NCI-H82 (cell line): ENCODE results near the gene KDM3A.

Experiments
- DNase-seq: peaks from one replicate; lab custom pipeline; 2025; lab: John Stamatoyannopoulos, UW

The KDM3A gene

GRCh38 chr2:86433137-86433536 is 8.0 kb upstream of the KDM3A start:
- DNase-seq: no peak

- DNase-seq: no peak
Measured at GRCh38 chr2:86434290-86434689, 6.9 kb upstream of the KDM3A start.

DNA sequence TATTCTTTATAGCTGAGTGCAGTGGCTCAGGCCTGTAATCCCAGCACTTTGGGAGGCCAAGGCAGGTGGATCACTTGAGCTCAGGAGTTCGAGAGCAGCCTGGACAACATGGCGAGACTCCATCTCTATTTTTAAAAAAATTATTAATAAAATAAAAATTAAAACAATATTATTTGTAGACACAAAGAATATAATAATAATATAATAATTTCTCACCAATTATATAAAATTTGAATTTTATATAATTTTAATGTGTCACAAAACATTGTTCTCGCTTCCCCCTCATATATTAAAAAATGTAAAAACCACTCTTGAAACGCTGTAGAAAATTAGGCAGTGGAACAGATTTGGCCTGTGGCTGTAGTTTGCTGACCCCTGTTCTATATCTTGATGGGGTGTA is 5.6 kb upstream of the KDM3A start:
- no peak for DNase-seq

GRCh38 chr2:86436328-86436727 is 4.8 kb upstream of the KDM3A start:
- no peak for DNase-seq

DNA sequence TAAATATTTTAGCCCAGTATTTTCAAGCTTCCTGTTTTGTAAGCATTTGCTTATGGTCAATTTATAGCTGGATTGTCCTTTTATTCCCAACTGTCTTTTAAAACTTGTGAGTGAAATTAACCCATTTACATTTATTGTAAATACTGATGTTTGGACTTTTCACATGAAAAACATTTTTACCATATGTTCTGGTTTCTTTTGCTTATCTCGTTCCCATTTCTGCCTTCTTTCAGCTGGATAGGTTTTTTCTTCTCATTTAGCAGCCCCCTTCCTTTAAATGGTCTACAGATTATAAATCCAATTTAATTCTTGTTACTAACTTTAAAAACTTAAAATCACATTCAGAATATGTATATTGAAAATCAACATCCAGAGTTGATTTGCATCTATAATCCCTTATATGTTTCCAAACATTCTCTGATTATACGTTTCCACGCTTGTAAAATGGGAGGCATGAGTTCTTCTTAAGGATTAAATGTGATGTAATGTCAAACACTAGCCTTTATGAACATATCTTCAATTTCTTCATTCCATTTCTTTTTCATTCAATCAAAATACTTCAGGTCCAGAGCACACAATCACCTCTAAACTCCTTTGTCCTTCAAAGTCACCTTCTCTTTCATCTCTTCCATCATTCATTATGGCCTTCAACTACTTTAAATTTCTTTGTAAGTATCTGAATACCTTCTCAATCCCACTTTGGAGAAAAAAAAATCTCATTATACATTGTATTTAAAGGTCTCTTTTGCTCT is 1.1 kb upstream of the KDM3A start:
- peak; percentile 49 for DNase-seq

- DNase-seq: no peak
Measured at GRCh38 chr2:86441392-86441881, 266 bp downstream of the KDM3A start.

DNA sequence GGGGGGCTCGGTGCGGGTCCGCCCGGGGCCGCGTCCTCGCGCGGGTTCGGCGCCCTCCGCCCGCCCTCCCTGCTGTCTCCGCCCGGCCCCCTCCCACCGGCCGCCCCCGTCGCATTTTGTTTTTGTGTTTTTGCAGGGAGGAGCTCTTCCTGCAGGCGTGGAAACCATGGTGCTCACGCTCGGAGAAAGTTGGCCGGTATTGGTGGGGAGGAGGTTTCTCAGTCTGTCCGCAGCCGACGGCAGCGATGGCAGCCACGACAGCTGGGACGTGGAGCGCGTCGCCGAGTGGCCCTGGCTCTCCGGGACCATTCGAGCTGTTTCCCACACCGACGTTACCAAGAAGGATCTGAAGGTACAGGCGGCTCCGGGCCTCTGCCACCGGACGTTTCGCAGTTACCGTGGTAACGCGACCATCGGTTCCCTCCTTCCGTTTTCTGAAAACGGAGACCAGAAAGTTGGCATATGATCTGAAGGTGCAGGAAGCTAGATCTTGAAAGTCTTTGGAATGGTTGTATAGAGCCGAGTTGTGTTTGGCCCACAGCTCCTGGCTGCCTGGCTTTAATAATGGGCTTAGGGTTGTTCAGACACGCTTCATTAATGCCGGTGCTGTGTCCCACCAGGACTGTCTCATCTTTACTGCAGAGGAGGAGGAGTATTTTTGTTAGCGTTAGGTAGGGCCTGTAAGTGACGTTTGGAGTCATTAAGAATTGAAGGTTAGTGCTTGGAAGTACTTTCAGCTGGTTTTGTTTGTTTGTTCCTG is 891 bp downstream of the KDM3A start:
- DNase-seq: peak; percentile 69

- DNase-seq: peak; percentile 93
Measured at GRCh38 chr2:86442642-86443005, 1.5 kb downstream of the KDM3A start.

DNA sequence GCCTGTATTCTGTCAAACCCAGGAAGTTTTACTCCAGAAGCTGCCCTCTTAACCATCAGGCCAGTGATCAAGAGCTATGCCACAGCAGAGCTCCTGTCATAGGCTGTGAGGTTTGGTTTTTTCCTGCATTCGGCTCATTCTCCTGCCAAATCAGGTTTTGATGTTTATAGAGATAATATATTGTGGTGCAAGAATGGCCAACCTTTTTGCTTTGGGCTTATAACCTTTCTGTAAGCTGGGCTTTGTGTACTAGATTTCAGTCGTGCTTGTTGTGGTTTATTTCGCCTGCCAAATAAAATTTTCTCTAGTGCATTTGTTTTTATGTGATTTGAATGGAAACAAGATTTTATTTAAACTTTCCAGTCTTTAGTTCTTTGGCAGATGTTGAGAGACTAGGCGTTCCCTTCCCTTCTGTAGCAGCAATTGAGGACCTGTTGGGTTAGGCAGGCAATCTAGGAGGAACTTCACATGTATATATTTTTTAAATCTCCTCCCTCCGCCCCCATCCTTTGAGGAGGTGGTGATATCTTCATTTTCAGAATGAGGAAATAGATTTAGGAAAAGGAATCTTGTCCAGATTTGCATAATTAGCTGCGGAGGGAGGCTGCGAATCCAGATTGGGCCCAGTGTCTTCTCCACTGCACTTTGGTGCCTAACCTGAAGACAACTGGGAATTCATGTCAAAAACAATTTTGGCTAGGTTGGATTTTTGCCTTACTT is 2.6 kb downstream of the KDM3A start:
- no peak for DNase-seq

DNA sequence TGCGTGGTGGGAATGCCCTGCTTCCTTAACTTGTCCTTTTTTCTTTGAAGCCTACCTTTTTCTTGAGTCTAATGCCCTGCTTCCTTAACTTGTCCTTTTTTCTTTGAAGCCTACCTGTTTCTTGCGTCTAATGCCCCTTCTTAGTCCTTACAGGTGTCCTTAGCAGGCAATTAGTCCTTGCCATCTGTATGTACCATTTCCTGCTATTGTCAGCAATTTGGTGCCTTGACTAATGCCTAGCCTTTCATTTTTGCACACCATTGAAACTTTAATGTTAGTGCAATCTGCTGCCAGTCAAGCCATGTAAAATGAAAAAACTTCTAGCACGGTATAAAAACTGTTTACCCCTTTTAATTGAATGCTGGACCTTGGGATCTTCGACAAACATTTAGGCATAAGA is 4.3 kb downstream of the KDM3A start:
- DNase-seq: no peak

DNA sequence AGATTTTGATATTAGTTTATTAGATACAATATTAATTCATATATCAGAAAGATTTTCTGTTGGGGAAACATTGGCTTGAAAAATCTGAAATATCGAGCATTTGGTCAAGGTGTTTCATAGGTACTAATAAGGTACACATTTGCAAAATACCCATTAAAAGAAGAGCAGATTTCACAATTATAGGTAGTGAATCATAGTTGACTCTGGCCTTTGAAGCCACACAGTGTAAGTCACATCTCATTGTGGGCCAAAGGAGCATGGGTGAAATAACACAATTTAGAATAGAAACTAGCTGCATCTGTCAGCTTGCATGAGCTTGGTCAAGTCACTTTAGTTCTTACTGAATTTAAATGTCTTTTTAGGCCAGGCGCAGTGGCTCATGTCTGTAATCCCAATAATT is 4.9 kb downstream of the KDM3A start:
- DNase-seq: no peak

DNA sequence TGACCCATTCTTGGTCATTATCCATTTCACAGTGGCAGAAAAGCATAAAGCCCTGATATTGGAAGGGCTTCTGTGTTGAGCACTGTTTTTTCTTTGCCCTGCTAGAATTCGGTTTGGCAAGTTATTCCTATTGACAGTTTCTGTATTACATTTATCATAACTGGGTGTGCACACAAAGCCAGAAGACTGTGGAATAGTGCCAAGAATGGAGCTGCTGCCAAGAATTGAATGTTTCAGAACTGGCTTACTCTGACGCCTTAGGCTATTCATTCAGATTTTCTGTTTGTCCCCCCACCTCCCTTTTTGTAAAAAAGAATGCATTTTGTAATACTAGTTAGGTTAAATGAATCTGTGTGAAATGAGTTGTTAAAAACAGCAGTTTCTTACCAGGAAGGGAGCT is 12.7 kb downstream of the KDM3A start:
- no peak for DNase-seq

DNA sequence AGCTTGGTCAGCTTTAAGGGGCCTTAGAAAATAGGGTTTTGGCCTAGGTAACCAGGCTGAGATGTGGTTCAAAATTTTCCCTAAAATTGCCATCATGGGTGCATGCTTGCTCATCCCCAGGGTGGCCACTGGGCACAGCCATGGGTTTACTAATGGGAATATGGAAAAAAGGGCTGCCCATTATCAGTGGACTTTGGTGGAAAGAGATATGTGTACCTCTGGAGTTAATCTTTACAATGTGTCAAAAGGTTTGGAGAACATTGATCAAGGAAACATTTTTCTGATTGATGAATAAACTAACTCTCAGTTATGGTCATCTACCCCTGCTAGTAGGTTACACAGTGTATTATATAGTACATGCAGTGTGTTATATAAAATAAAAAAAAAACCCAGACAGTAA is 13.1 kb downstream of the KDM3A start:
- no peak for DNase-seq

GRCh38 chr2:86455181-86455580 is 14.0 kb downstream of the KDM3A start:
- DNase-seq: no peak

DNA sequence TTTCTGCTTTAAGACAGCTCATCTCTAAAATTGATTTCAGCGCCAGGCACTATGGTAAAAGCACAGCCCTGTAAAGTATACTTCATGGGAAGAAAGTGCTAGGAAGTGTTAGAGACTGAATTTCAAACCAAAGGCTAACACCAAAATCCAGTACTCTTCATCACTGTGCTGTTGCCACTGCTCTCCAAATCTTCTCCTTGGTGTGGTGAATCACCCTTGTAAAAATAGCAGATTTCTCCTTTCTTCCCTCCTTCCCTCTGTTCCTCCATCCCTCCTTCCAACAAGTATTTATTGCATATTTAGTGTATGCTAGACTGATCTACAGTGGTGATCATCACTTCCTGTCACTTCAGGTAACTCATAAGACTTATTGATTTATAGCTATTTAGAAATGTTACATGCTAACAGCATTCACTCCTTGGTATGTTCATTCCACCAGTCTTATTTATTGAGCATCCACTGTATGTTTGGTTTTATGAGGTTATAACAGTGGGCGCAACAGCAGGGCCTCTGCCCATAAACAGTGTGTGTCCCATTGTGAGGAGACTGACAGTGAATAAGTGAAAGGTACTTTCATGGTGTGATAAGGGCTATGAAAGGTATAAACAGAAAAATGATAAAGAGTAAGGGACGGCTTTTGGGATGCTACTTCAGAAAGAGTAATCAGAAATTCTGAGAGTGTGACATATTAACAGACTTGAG is 20.0 kb downstream of the KDM3A start:
- DNase-seq: no peak

GRCh38 chr2:86464652-86465051 is 23.5 kb downstream of the KDM3A start:
- DNase-seq: no peak

DNA sequence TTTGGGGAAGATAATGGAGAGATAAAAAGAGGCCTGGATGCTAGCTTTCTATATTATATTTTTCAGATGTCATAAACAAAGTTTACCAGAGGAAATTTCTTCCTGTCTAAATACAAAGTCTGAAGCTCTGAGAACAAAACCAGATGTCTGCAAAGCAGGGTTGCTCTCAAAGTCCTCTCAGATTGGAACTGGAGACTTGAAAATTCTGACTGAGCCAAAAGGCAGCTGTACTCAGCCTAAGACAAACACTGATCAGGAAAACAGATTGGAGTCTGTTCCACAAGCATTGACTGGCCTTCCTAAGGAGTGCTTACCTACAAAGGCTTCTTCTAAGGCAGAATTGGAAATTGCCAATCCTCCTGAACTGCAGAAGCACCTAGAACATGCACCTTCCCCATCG is 25.1 kb downstream of the KDM3A start:
- DNase-seq: no peak

DNA sequence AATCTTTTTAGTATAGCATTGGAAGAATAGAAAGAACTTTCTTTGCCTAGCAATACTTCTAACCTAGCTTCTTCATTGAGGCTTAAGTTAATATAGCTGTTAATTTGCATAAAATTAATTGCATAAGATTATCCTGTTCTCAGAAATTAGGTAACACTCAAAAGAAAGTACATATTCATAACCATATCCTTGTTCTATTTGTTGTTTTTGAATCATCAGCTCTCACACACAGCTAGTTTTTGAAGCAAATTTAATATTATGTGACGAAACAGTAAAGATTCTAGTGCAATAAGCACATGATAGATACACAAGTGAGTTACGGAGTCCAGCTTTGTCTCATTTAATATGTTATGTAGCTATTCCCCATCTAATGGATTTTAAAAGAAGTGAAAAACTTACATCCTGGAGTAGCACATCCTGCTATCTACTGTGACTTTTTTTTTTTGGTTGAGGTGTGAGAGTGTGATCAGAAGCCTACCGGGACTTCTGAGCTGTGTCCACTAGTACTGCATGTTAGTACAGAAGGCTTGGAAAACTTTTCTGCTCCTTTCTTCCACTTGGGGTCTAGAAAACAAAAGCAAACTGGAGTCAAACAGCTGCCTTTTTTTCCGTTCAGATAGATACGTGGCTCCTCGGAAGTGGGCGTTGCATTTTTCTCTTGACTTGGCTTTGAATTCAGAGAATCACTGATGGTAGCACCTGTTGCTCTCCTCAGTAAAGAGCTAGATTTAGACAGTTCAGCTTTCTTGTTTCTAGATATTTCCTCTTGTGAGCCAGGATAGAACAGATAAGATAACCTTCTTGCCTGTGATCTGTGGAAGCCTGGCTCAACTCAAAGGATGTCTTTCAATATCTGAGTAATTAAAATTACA is 27.2 kb downstream of the KDM3A start:
- no peak for DNase-seq

DNA sequence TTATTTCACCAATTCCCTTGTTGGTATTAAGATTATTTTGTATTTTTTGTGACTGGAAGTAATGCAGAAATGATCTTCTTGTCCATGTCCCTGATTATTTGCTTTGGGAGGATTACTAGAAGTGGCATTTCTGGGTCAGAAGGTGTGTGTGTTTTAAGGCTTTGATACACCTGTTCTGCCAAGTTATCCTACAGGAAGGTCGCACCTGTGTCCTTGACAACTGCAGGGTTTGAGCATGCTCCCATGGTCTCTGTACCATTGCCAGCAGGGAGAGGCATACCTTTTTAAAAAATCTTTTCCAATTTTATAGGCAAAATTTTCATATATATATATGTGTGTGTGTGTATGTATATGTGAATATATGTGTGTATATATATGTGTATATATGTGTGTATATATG is 29.7 kb downstream of the KDM3A start:
- DNase-seq: no peak

DNA sequence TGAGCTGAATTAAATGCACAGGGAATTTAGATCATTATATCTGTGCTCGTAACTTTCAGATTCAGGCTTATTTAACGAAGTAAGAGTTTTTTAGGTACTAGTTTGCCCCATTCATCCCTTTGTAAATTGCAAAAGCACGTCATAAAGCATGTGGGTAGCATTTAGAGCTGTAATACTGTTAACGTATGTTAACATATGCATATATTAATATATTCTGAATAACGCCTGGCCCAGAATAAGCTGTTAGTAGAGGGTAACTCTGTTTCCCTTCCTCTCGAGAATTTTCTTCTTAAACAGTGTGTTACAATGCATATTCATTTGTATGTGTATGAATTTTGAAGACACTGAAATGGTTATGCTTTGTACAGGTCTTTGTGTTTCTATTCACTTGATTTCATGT is 30.5 kb downstream of the KDM3A start:
- DNase-seq: no peak

DNA sequence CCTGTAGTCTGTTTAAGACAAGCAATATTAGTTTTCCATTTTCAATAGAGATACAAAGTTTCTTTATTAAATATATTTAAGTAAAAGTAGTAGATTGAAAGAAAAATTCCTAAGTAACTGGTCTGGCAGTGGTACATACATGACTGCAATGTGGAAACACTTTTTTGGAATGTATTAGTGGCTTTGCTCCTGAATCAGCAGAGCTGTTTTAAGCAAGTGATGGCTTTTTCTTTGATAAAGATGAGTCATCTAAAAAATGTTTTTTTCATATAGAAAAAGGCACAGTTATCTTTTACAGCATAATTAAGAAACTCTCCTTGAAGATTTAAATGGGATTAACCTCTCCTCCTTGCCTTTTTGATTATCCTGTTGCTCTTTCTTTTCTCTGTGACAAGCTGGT is 34.9 kb downstream of the KDM3A start:
- DNase-seq: no peak
